GM06990 (cell line): Measurements from ENCODE around the gene PPBP.

Experiments
- DNase-seq: peaks from one replicate; pipeline ENCODE4 v3.0.0-alpha.2; 2011; ENCODE audit not compliant: insufficient read length; ENCODE audit errors: extremely low read depth
- H3K27me3 ChIP-seq: replicated peaks from 2 replicates; pipeline ENCODE4 v1.6.0; 2011; ENCODE audit warnings: low read length; ENCODE audit not compliant: control insufficient read depth, insufficient read depth
- H3K36me3 ChIP-seq: 2 replicates; pipeline ENCODE4 v1.5.1; 2011; ENCODE audit warnings: low read length; ENCODE audit not compliant: control insufficient read depth, insufficient read depth
- H3K4me3 ChIP-seq: replicated peaks from 2 replicates; pipeline ENCODE4 v1.5.1; 2011; ENCODE audit warnings: low read depth, mild to moderate bottlenecking, control low read depth, low read length
- TF ChIP-seq, protein P1 (sequence below): IDR thresholded peaks from 2 replicates; pipeline ENCODE4 v1.5.1; 2011; ENCODE audit warnings: low read length, control low read depth, mild to moderate bottlenecking, inconsistent platforms; ENCODE audit not compliant: insufficient read depth, poor library complexity, severe bottlenecking

The PPBP gene

DNA sequence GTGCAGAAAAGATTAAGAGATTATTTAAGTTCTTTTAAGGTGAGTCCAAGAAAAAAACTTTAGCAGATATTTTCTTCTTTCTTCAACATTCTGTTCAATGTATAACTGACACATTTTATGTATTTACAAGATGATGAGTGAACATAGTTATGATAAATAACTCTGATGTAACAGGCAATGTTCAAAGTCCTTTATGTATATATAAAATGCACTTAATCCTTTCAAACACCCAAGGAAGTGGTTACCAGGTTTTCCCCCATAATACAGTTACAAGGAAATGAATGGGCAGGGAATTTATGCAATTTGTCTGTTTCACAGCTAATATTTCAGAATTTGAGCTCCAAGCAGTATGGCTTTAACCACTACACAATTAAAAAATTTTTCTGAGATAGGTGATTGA is 42.3 kb upstream of the PPBP start:
- DNase-seq: no peak
- no peaks in the 10 kb centered on the region for H3K27me3 ChIP-seq
- H3K36me3 ChIP-seq: no peaks in the 10 kb centered on the region
- no peak overlapping the region for H3K4me3 ChIP-seq
- TF ChIP-seq, protein P1, sequence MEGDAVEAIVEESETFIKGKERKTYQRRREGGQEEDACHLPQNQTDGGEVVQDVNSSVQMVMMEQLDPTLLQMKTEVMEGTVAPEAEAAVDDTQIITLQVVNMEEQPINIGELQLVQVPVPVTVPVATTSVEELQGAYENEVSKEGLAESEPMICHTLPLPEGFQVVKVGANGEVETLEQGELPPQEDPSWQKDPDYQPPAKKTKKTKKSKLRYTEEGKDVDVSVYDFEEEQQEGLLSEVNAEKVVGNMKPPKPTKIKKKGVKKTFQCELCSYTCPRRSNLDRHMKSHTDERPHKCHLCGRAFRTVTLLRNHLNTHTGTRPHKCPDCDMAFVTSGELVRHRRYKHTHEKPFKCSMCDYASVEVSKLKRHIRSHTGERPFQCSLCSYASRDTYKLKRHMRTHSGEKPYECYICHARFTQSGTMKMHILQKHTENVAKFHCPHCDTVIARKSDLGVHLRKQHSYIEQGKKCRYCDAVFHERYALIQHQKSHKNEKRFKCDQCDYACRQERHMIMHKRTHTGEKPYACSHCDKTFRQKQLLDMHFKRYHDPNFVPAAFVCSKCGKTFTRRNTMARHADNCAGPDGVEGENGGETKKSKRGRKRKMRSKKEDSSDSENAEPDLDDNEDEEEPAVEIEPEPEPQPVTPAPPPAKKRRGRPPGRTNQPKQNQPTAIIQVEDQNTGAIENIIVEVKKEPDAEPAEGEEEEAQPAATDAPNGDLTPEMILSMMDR: no peak

DNA sequence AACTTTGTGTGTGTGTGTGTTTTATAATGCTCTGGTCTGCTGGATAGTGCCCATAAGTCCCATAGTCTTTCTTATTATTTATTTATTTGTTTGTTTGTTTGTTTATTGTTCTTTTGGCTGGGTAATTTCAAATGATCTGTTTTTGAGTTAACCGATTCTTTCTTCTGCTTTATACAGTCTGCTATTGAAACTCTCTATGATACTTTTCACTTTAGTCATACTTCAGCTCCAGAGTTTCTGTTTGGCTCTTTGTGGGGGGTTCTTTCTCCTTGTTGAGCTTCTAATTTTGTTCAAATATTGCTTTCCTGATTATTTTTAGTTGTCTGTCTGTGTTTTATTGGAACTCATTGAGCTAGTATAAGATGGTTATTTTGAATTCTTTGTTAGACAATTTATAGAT is 40.5 kb upstream of the PPBP start:
- H3K36me3 ChIP-seq: no peaks in the 10 kb centered on the region
- TF ChIP-seq, protein P1: no peak
- no peak for DNase-seq
- H3K27me3 ChIP-seq: no peaks in the 10 kb centered on the region; the same call in 1 of the 2 replicates
- H3K4me3 ChIP-seq: no peak overlapping the region

DNA sequence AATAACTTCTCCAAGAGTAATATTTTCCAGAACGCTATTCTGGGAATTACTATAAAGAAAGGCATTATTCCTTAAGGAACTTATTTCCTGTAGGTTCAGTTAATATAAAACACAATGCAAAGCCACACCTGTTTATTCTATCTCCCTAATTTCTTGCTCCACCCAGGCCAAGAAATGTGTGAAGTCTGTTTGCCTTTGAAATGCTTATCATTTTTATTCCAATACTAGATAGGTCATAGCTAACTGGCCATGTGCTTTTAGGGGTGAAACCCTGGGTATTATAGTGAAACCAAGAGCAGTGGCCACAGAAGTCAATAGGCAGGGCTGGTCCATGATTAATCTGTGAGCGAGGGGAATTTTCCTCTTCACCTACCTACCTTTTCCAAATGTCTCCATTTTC is 35.7 kb upstream of the PPBP start:
- TF ChIP-seq, protein P1: no peak
- no peak for DNase-seq
- Histone ChIP-seq H3K36me3 (no peaks in the 10 kb centered on the region), H3K27me3 (no peaks in the 10 kb centered on the region; the same call in 1 of the 2 replicates), H3K4me3 (no peak overlapping the region)

DNA sequence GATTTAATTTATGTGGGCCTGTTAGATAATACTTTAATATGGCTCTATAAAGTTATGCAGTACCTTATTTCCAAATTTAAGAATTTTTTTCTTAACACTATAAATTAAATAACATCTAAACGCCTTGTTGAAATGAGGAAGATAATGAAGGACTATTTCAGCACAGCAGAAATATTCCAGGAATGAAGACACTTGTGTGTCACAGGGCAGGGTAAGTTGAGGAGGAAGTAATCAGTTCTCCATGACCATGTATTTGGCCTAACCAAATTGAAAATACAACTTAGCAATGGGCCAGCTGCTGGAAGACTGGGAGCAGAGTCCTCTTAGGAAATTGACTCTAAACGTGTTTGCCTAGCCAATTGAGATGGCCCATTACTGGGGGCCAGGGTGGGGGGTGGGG is 33.6 kb upstream of the PPBP start:
- no peak overlapping the region for H3K4me3 ChIP-seq
- H3K36me3 ChIP-seq: no peaks in the 10 kb centered on the region
- TF ChIP-seq, protein P1: no peak
- no peak for DNase-seq
- no peaks in the 10 kb centered on the region; the same call in 1 of the 2 replicates for H3K27me3 ChIP-seq

DNA sequence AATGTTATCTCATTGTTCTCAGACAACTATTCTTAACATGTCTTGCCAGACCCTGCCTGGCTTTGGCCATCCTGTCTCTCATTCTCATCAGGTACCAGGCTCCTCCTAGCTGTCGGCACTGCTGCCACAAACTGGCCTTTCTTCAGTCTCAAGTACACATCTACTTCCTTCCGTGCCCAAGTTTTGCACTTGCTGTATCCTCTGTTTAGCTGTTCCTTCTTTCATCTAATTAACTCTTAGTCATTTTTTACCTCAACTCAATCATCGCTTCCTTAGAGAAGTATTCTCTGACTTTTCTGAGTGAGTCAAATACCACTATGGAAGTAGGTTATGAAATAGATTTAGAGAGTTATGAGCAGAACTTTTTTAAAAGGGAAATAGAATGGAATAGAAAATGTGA is 30.8 kb upstream of the PPBP start:
- H3K4me3 ChIP-seq: no peak overlapping the region
- TF ChIP-seq, protein P1: no peak
- no peak for DNase-seq
- H3K36me3 ChIP-seq: no peaks in the 10 kb centered on the region
- no peaks in the 10 kb centered on the region; the same call in 1 of the 2 replicates for H3K27me3 ChIP-seq

DNA sequence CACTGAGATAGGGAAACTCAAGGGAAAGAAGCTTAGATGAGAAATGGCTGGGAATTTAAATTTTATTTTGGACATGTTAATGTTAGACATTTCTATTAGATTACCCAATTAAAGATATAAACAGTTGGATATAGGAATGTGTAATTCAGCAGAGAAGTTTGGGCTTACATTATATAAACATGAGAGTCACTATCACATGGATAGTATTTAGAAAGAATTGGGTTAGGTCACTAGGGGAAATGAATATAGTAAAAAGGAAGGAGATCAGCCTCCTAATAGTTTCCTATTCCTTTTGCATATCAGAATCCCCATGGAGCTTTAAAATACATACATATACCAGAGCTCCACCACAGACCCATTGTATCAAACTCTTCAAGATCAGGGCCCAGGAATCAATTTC is 30.1 kb upstream of the PPBP start:
- no peak overlapping the region for H3K4me3 ChIP-seq
- H3K36me3 ChIP-seq: no peaks in the 10 kb centered on the region
- TF ChIP-seq, protein P1: no peak
- no peak for DNase-seq
- H3K27me3 ChIP-seq: no peaks in the 10 kb centered on the region
